HG02981 (cell line): Measurements from ENCODE around the gene CORO6.
A peak's percentile ranks its signal among the peaks of the same experiment; 100 is the strongest.

Source experiments
- ATAC-seq: cut with Tn5 transposase; IDR thresholded peaks from one replicate; pipeline ENCODE4 v1.9.1; 2021; ENCODE audit warnings: mild to moderate bottlenecking, moderate library complexity; ENCODE audit not compliant: unreplicated experiment

The CORO6 gene

DNA sequence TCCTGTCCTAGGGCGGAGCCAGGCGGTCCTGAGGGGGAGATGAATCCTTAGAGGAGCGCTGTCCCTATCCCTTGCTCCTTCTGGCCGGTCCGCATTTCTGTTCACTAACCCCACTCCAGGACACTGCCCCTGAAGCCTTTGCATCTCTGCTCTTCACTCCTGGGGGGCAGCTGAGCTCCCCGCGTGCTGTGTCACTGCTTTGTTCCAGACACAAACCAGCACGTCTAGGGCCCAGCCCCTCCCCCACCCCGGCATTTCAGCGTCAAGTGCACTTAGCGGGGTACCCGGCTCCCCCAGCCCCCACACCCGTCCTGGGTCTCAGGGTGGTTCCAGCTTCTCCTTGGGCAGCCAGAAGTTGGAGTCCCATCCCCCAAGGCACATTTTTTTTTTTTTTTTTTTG lies 8.9 kb downstream of the CORO6 start:
- no peak for ATAC-seq

- ATAC-seq = peak; percentile 34
Observed at GRCh38 chr17:29613352-29613837, 9.3 kb downstream of the CORO6 start.

GRCh38 chr17:29612404-29613280 lies 10.1 kb downstream of the CORO6 start:
- no peak for ATAC-seq

DNA sequence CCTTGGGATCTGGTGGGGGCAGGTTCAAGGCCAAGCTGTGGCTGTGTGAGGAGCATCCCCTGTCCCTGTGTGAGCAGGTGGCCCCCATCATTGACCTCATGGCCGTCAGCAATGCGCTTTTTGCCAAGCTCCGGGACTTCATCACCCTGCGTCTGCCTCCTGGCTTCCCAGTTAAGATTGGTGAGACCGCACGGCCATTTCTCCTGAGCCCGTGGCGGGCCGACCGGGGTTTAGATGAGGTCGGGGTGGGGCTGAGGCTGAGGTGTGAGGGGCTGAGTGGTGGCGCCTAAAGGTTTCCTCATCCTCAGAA lies 10.7 kb downstream of the CORO6 start:
- ATAC-seq = no peak

GRCh38 chr17:29611351-29612093 lies 11.2 kb downstream of the CORO6 start:
- no peak for ATAC-seq

- ATAC-seq = no peak
Observed at GRCh38 chr17:29610395-29610794, 12.3 kb downstream of the CORO6 start.

DNA sequence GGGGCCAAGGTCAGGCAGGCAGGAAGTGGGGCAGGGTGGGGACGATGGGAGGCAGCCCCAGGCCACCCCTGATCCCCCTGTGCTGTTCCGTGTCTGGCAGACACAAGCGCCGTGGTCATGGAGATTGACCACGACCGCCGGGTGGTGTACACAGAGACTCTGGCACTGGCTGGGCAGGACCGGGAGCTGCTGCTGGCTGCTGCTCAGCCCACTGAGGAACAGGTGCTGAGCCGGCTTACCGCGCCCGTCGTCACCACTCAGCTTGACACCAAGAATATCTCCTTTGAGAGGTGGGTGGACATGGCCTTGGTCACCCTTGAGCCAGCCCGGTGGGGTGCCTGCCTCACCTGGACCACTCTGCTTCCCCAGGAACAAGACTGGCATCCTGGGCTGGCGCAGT lies 13.7 kb downstream of the CORO6 start:
- no peak for ATAC-seq

- ATAC-seq = no peak
Observed at GRCh38 chr17:29607557-29608195, 15.0 kb downstream of the CORO6 start.

- no peak for ATAC-seq
Observed at GRCh38 chr17:29603109-29603674, 19.5 kb downstream of the CORO6 start.

GRCh38 chr17:29597361-29598172 lies 25.1 kb downstream of the CORO6 start:
- ATAC-seq = no peak

GRCh38 chr17:29596811-29597210 lies 25.9 kb downstream of the CORO6 start:
- ATAC-seq = no peak

DNA sequence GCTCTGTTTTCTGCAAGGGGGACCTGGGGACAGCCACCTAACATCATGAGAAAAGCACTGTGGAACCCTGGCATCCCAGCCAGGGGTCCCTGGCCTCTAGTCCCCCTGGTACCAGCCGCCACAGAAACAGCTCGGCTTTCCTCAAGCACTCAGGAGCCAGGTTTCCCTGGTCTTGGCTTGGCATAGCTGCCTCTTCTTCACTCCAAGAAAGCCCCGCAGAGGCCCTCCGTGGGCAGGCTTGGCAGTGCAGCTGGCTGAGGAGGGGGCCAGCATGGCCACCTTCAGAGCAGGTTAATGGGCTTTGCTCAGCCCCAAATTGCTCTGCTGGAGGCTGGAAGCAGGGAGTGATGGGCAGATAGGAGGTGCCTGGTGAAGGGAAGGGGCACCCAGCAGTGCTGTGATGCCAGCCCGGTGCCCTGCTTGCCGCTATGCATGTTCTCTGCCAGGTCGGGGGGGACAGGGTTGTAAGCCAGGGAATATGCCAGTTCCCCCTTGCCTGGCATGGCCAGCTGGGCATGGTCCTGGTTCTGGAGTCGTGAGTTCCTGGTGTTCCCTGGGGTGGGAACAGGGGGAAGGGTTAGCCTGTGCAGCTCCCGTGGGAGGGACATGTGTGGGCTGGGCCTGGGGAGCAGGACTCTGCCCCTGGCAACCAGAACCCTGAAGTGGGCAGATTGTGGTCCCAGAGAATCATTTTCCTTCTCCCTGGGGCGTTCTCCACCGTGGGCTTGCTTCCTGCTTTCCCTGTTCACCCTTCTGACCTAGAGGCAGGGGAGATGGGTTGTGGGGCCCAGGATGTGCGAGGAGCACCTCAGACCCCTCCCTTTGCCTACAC lies 26.6 kb downstream of the CORO6 start:
- no peak for ATAC-seq

DNA sequence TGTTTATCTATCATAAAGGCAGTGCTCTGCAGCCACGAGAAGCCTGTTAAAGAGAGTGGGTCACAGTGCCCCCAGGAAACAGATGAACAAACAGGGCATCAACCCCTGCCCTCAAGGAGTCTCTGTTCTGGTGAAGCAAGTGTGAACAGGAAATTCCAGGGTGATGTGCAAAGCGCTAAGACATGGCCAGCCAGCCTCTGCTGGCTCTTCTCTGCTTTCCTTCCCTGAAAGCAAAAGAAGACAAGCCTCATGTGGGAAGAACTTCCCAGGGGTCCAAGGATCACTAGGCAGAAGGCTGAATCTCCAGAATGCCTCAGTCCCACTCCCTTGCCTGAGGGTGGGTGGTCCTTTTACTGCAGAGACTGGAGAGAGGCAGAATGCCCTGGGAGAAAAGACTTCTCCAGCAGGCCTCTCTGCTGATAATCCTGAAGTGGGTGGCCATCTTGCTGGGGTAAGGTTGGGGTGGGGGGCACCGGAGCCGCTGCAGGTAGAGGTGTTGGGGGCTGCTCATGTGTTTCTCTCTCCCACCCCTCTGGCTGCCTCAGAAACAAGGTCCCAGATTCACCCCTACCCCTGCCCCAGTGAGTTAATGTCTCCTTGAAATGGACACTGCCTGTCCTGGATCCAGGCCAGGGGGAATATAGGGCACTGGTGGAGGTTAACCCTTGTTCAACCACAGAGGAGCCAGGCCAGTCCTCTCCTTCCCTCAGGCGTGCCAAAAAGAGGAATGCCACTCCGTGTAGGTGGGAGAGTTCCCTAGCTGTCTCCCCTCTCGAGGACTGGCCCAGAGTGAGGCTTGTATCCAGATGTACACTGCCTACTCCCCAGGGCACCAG lies 27.4 kb downstream of the CORO6 start:
- ATAC-seq = no peak

DNA sequence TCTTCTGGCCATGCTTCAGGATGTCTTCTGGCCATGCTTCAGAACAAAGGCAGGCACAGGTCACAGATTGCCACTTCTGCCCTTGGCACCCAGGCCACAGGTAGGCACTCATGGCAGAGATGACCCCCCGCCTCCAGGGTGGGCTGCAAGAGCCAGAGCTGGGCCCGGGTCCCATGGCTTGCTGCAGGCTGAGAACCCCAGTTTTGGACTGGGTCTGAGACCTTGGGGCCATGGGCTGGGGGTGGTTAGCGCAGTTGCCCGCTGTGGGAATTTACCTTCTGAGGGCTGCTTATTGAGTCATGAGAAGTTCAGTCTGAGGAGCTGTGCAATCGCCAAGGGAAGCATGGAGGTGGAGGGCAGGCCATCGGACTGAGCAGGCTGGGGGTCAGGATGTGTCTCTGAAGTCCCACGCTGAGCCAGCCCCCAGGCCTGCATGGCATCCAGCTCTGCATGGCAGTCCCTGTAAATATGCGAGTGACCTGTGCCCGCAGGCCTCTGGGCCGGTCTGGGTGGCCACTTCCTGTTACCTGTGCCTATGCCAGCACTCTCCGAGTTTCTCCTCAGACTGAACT lies 28.1 kb downstream of the CORO6 start:
- no peak for ATAC-seq

- ATAC-seq = no peak
Observed at GRCh38 chr17:29593591-29594518, 28.9 kb downstream of the CORO6 start.

DNA sequence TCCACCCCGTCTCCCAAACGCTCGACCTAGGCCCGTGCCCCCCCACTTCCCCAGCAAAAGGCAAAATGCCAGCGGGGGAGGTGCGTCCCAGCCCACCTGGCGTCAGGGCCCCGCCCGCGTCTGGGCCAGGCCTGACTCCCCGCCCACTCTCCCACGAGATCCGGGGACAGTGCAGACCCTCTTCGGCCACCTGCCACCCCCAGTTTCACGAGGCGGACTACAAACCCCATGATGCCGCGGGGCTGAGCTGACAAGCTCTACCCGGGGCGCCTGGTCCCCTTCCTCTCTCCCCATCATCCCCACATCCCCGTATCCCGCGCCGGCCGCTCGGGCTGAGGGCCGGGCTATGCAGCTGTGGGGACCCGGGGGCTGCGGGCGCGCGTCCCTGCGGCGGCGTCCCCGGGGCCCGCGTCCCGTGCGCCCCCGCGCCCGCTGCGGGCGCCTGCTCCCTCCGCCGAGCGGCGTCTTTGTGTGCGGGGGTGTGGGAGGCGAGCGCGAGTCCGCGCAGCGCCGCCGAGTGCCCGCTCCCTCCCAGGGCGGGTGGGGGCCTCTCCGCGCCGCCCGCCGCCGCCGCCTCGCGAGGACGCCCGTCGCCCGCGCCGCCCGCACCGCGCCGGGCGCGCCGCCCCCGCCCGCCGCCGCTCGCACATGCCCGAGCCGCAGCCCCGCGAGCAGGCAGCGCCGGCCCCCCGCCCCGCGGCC lies 29.7 kb downstream of the CORO6 start, which contains the start of gene ANKRD13B:
TSS of gene ANKRD13B (plus strand) at position 283 of the 702 bp plus-strand sequence. CDS start 490 bp downstream, outside the sequence.
- ATAC-seq = no peak
